ENCODE data around the gene WDR33.

The WDR33 gene

GRCh38 chr2:127743477-127744026 is 67.4 kb downstream of the WDR33 start:
- TF ChIP-seq EZH2 (IDR thresholded peaks at IDR 0.05; ENCODE audit: borderline replicate concordance, low read depth, low read length, severe bottlenecking): no peak
- TF ChIP-seq CTCF (IDR thresholded peaks at IDR 0.05; ENCODE audit: borderline replicate concordance, extremely low read depth, low read length, poor library complexity, severe bottlenecking): no peak

GRCh38 chr2:127740665-127741288 is 70.2 kb downstream of the WDR33 start:
- H3K9ac ChIP-seq (ENCODE audit: low read depth, low read length): no peak overlapping the region
- DNase-seq: no peak
- TF ChIP-seq CTCF (IDR thresholded peaks at IDR 0.05; ENCODE audit: borderline replicate concordance, extremely low read depth, low read length, poor library complexity, severe bottlenecking): no peak
- no peak overlapping the region for H3K4me2 ChIP-seq (ENCODE audit: insufficient read depth, low read length)
- H3K79me2 ChIP-seq (ENCODE audit: insufficient read depth, low read length): no peaks in the 10 kb centered on the region
- H3K9me3 ChIP-seq (ENCODE audit: insufficient read depth, low read length, severe bottlenecking): no peaks in the 10 kb centered on the region
- no peak overlapping the region for H3K4me3 ChIP-seq (ENCODE audit: low read depth in 1 of 2, low read length in 2 of 2)
- no peak overlapping the region for H3K27ac ChIP-seq (ENCODE audit: low read length)
- H3K36me3 ChIP-seq (ENCODE audit: insufficient read depth, low read length): peaks cover 44% of the 10 kb centered on the region
- no peak overlapping the region for H2AFZ ChIP-seq (ENCODE audit: low read depth, low read length)
- no peak for ATAC-seq (ENCODE audit: insufficient read depth, low read depth)
- H3K4me1 ChIP-seq (ENCODE audit: insufficient read depth, low read length): no peaks in the 10 kb centered on the region
- no peaks in the 10 kb centered on the region for H4K20me1 ChIP-seq (ENCODE audit: insufficient read depth, low read length)
- no peaks in the 10 kb centered on the region for H3K27me3 ChIP-seq (ENCODE audit: insufficient read depth, low read length, poor library complexity)

More at GRCh38 chr2:127743477-127744026, 67.4 kb downstream of the WDR33 start:
- Histone ChIP-seq H3K9ac (ENCODE audit: low read depth, low read length) (no peak overlapping the region), H3K79me2 (ENCODE audit: insufficient read depth, low read length) (no peaks in the 10 kb centered on the region), H3K4me2 (ENCODE audit: insufficient read depth, low read length) (no peak overlapping the region), H4K20me1 (ENCODE audit: insufficient read depth, low read length) (no peaks in the 10 kb centered on the region), H3K9me3 (ENCODE audit: insufficient read depth, low read length, severe bottlenecking) (no peaks in the 10 kb centered on the region), H3K27ac (ENCODE audit: low read length) (no peak overlapping the region), H3K36me3 (ENCODE audit: insufficient read depth, low read length) (peaks cover 45% of the 10 kb centered on the region), H2AFZ (ENCODE audit: low read depth, low read length) (no peak overlapping the region), H3K4me1 (ENCODE audit: insufficient read depth, low read length) (no peaks in the 10 kb centered on the region), H3K27me3 (ENCODE audit: insufficient read depth, low read length, poor library complexity) (no peaks in the 10 kb centered on the region), H3K4me3 (ENCODE audit: low read depth in 1 of 2, low read length in 2 of 2) (no peak overlapping the region)
- ATAC-seq (ENCODE audit: insufficient read depth, low read depth): no peak
- no peak for DNase-seq

GRCh38 chr2:127739800-127740199 is 71.2 kb downstream of the WDR33 start:
- no peak overlapping the region for H3K27ac ChIP-seq (ENCODE audit: low read length)
- no peak overlapping the region for H2AFZ ChIP-seq (ENCODE audit: low read depth, low read length)
- no peaks in the 10 kb centered on the region for H3K9me3 ChIP-seq (ENCODE audit: insufficient read depth, low read length, severe bottlenecking)
- H4K20me1 ChIP-seq (ENCODE audit: insufficient read depth, low read length): no peaks in the 10 kb centered on the region
- no peak overlapping the region for H3K4me3 ChIP-seq (ENCODE audit: low read depth in 1 of 2, low read length in 2 of 2)
- no peaks in the 10 kb centered on the region for H3K27me3 ChIP-seq (ENCODE audit: insufficient read depth, low read length, poor library complexity)
- ATAC-seq (ENCODE audit: insufficient read depth, low read depth) (no peak), DNase-seq (no peak)
- TF ChIP-seq EZH2 (IDR thresholded peaks at IDR 0.05; ENCODE audit: borderline replicate concordance, low read depth, low read length, severe bottlenecking) (no peak), CTCF (IDR thresholded peaks at IDR 0.05; ENCODE audit: borderline replicate concordance, extremely low read depth, low read length, poor library complexity, severe bottlenecking) (no peak)
- no peaks in the 10 kb centered on the region for H3K4me1 ChIP-seq (ENCODE audit: insufficient read depth, low read length)
- no peak overlapping the region for H3K9ac ChIP-seq (ENCODE audit: low read depth, low read length)
- no peak overlapping the region for H3K4me2 ChIP-seq (ENCODE audit: insufficient read depth, low read length)
- no peaks in the 10 kb centered on the region for H3K79me2 ChIP-seq (ENCODE audit: insufficient read depth, low read length)
- peaks cover 39% of the 10 kb centered on the region for H3K36me3 ChIP-seq (ENCODE audit: insufficient read depth, low read length)

Data from DND-41 (cell line).